Esophagus (tissue), 2 donors: ENCODE measurements around the gene UBXN4. TPM values are rescaled to one million over a fixed set of nuclear protein-coding genes. Genes with fewer than 3 reads are reported as not detected.
"Not testable (repeated sequence)": the region's sequence is repeated elsewhere in the genome, so short reads cannot be mapped to it uniquely, and the experiment has no call there.

Experiments
- H3K27ac ChIP-seq, 2 donors: one replicate each; pipeline ENCODE4 v1.5.1; 2013; ENCODE audit warnings: low read depth in 2 of 2, mild to moderate bottlenecking in 2 of 2, inconsistent platforms in 1 of 2, low read length in 1 of 2, moderate library complexity in 1 of 2
- H3K27me3 ChIP-seq, 2 donors: one replicate each; pipeline ENCODE4 v1.6.1; 2013; ENCODE audit warnings: low read length in 2 of 2, control low read depth in 1 of 2, mild to moderate bottlenecking in 1 of 2; ENCODE audit not compliant: insufficient read depth in 2 of 2, control insufficient read depth in 1 of 2
- H3K36me3 ChIP-seq, 2 donors: one replicate each; pipeline ENCODE4 v1.6.1; 2013; ENCODE audit warnings: low read length in 1 of 2; ENCODE audit not compliant: control insufficient read depth in 2 of 2, insufficient read depth in 2 of 2
- H3K4me1 ChIP-seq, 2 donors: one replicate each; pipeline ENCODE4 v1.6.1; 2013; ENCODE audit warnings: low read length in 1 of 2; ENCODE audit not compliant: control insufficient read depth in 2 of 2, insufficient read depth in 2 of 2
- H3K4me3 ChIP-seq, 2 donors: one replicate each; pipeline ENCODE4 v1.5.1; 2013; ENCODE audit warnings: low read length in 2 of 2, mild to moderate bottlenecking in 2 of 2, low read depth in 1 of 2, moderate library complexity in 1 of 2
- H3K9me3 ChIP-seq, 2 donors: one replicate each; pipeline ENCODE4 v1.6.1; 2013; ENCODE audit warnings: mild to moderate bottlenecking in 2 of 2, low read depth in 1 of 2, low read length in 1 of 2, moderate library complexity in 1 of 2; ENCODE audit not compliant: control insufficient read depth in 2 of 2, insufficient read depth in 1 of 2
- WGBS, 2 donors: extraction: QIAGEN DNeasy Blood & Tissue Kit; methylation state at CpG; one replicate each; pipeline ENCODE4 v1.1.7; 2013; 5-methylcytosine and 5-hydroxymethylcytosine counted together
- polyA plus RNA-seq, 2 donors: library from polyadenylated mRNA; stranded (reverse); fragments of 200-250 nt; gene quantifications; one replicate each; pipeline ENCODE4 v1.2.3, GENCODE V29; 2013
- donor health status: healthy with polysubstance abuse.
- donor health status: Bipolar disorder and iron deficiency.

The UBXN4 gene
- polyA plus RNA-seq, 2 donors = 33.3 to 40.3 TPM

GRCh38 chr2:135783439-135783838 is 41.8 kb downstream of the UBXN4 start:
- 68 to 69% methylated on average over 3 of the region's 3 CpGs for WGBS, 2 donors
- H3K27me3 ChIP-seq = no peaks in the 10 kb centered on the region
- no peak overlapping the region for H3K4me3 ChIP-seq
- no peaks in the 10 kb centered on the region for H3K9me3 ChIP-seq
- peaks cover 8 to 10% of the 10 kb centered on the region in 2 donors for H3K36me3 ChIP-seq
- no peak overlapping the region for H3K27ac ChIP-seq
- no peaks in the 10 kb centered on the region for H3K4me1 ChIP-seq

GRCh38 chr2:135785032-135785431 is 43.4 kb downstream of the UBXN4 start:
- Histone ChIP-seq H3K36me3 (peaks cover 8% of the 10 kb centered on the region in 2 donors), H3K4me3 (no peak overlapping the region), H3K9me3 (no peaks in the 10 kb centered on the region), H3K27ac (no peak overlapping the region), H3K4me1 (no peaks in the 10 kb centered on the region), H3K27me3 (no peaks in the 10 kb centered on the region)
- 96 to 99% methylated on average over 2 of the region's 2 CpGs for WGBS, 2 donors

GRCh38 chr2:135786823-135787222 is 45.2 kb downstream of the UBXN4 start:
- H3K9me3 ChIP-seq = no peaks in the 10 kb centered on the region
- no peak overlapping the region for H3K27ac ChIP-seq
- H3K27me3 ChIP-seq = no peaks in the 10 kb centered on the region
- no peak overlapping the region for H3K4me3 ChIP-seq
- no peaks in the 10 kb centered on the region for H3K4me1 ChIP-seq
- WGBS, 2 donors = 93 to 95% methylated on average over 5 of the region's 5 CpGs
- H3K36me3 ChIP-seq = peaks cover 6 to 7% of the 10 kb centered on the region in 2 donors

GRCh38 chr2:135790423-135790822 is 48.8 kb downstream of the UBXN4 start:
- WGBS, 2 donors = 92 to 96% methylated on average over 10 of the region's 10 CpGs

GRCh38 chr2:135791418-135792190 is 49.9 kb downstream of the UBXN4 start:
- no peak overlapping the region for H3K27ac ChIP-seq
- H3K27me3 ChIP-seq = no peaks in the 10 kb centered on the region
- no peaks in the 10 kb centered on the region for H3K4me1 ChIP-seq
- H3K36me3 ChIP-seq = no peaks in the 10 kb centered on the region
- H3K4me3 ChIP-seq = no peak overlapping the region
- no peaks in the 10 kb centered on the region for H3K9me3 ChIP-seq
- 89 to 93% methylated on average over 2 of the region's 2 CpGs for WGBS, 2 donors

More at GRCh38 chr2:135790423-135790822, 48.8 kb downstream of the UBXN4 start:
- no peak overlapping the region for H3K4me3 ChIP-seq
- peaks cover 0 to 2% of the 10 kb centered on the region in 2 donors for H3K36me3 ChIP-seq
- H3K4me1 ChIP-seq = no peaks in the 10 kb centered on the region
- H3K9me3 ChIP-seq = no peaks in the 10 kb centered on the region
- no peak overlapping the region for H3K27ac ChIP-seq
- no peaks in the 10 kb centered on the region for H3K27me3 ChIP-seq

GRCh38 chr2:135792401-135793150 is 50.9 kb downstream of the UBXN4 start:
- Histone ChIP-seq H3K4me3 (no peak overlapping the region), H3K9me3 (no peaks in the 10 kb centered on the region), H3K4me1 (no peaks in the 10 kb centered on the region), H3K36me3 (no peaks in the 10 kb centered on the region), H3K27ac (no peak overlapping the region), H3K27me3 (no peaks in the 10 kb centered on the region)
- WGBS, 2 donors = 70 to 74% methylated on average over 7 of the region's 7 CpGs

GRCh38 chr2:135795641-135796040 is 54.0 kb downstream of the UBXN4 start:
- H3K4me3 ChIP-seq, H3K27me3 ChIP-seq, H3K9me3 ChIP-seq, H3K36me3 ChIP-seq, H3K27ac ChIP-seq, H3K4me1 ChIP-seq: not testable (repeated sequence)
- WGBS, 2 donors = 81 to 90% methylated on average over 4 of the region's 4 CpGs

GRCh38 chr2:135796606-135797005 is 55.0 kb downstream of the UBXN4 start:
- WGBS, 2 donors = 96 to 98% methylated on average over 8 of the region's 8 CpGs
- Histone ChIP-seq H3K4me3 (no peak overlapping the region), H3K9me3 (no peaks in the 10 kb centered on the region), H3K4me1 (no peaks in the 10 kb centered on the region), H3K27ac (no peak overlapping the region), H3K27me3 (no peaks in the 10 kb centered on the region), H3K36me3 (no peaks in the 10 kb centered on the region)

- H3K36me3 ChIP-seq = no peaks in the 10 kb centered on the region
- H3K27me3 ChIP-seq = no peaks in the 10 kb centered on the region
- no peaks in the 10 kb centered on the region for H3K4me1 ChIP-seq
- no peak overlapping the region for H3K27ac ChIP-seq
- H3K4me3 ChIP-seq = no peak overlapping the region
- no peaks in the 10 kb centered on the region for H3K9me3 ChIP-seq
- 33 to 40% methylated on average over 22 of the region's 22 CpGs for WGBS, 2 donors
Observed at GRCh38 chr2:135797497-135798274, 56.0 kb downstream of the UBXN4 start.
